ENCODE results near the gene TSC2. TPM values are rescaled to one million over a fixed set of nuclear protein-coding genes. Genes with fewer than 3 reads are reported as not detected.

TSC2 gene
- total RNA-seq, 1 experiment from 2014 or later = 42.6 TPM

- peaks cover 45% of the 10 kb centered on the region for H3K27me3 ChIP-seq (ENCODE audit: control insufficient read depth, insufficient read depth, low read length)
Measured at GRCh38 chr16:2022723-2023091, 25.1 kb upstream of the TSC2 start.

GRCh38 chr16:2023092-2024031, 24.4 kb upstream of the TSC2 start:
- Histone ChIP-seq H3K27me3 (ENCODE audit: control insufficient read depth, insufficient read depth, low read length) (peaks cover 45% of the 10 kb centered on the region), H3K36me3 (replicated peaks; ENCODE audit: control insufficient read depth, insufficient read depth, low read length) (no peaks in the 10 kb centered on the region), H3K4me3 (ENCODE audit: insufficient read depth, low read depth, low read length) (peak overlapping the region; percentile 40)
- DNase-seq = peak; percentile 99

More at GRCh38 chr16:2022723-2023091, 25.1 kb upstream of the TSC2 start:
- no peaks in the 10 kb centered on the region for H3K36me3 ChIP-seq (replicated peaks; ENCODE audit: control insufficient read depth, insufficient read depth, low read length)
- DNase-seq = peak; percentile 96
- peak overlapping the region; percentile 40 for H3K4me3 ChIP-seq (ENCODE audit: insufficient read depth, low read depth, low read length)

GRCh38 chr16:2024032-2024420, 23.8 kb upstream of the TSC2 start:
- Histone ChIP-seq H3K27me3 (ENCODE audit: control insufficient read depth, insufficient read depth, low read length) (peaks cover 42% of the 10 kb centered on the region), H3K4me3 (ENCODE audit: insufficient read depth, low read depth, low read length) (peak overlapping the region; percentile 40; the same call in 1 of the 2 replicates), H3K36me3 (replicated peaks; ENCODE audit: control insufficient read depth, insufficient read depth, low read length) (no peaks in the 10 kb centered on the region)
- DNase-seq = peak; percentile 75

- DNase-seq = no peak
- no peak overlapping the region for H3K4me3 ChIP-seq (ENCODE audit: insufficient read depth, low read depth, low read length)
- no peaks in the 10 kb centered on the region for H3K36me3 ChIP-seq (replicated peaks; ENCODE audit: control insufficient read depth, insufficient read depth, low read length)
- H3K27me3 ChIP-seq (ENCODE audit: control insufficient read depth, insufficient read depth, low read length) = peaks cover 30% of the 10 kb centered on the region
Measured at GRCh38 chr16:2025251-2025650, 22.5 kb upstream of the TSC2 start.

GRCh38 chr16:2025878-2026460, 21.8 kb upstream of the TSC2 start:
- no peak for DNase-seq
- no peak overlapping the region; the same call in 1 of the 2 replicates for H3K4me3 ChIP-seq (ENCODE audit: insufficient read depth, low read depth, low read length)
- H3K36me3 ChIP-seq (replicated peaks; ENCODE audit: control insufficient read depth, insufficient read depth, low read length) = no peaks in the 10 kb centered on the region
- H3K27me3 ChIP-seq (ENCODE audit: control insufficient read depth, insufficient read depth, low read length) = peaks cover 22% of the 10 kb centered on the region

GRCh38 chr16:2026461-2027023, 21.2 kb upstream of the TSC2 start, which contains the start of gene NHERF2:
Gene NHERF2 (plus strand): TSS chr16:2026902. CDS start chr16:2027006, 104 bp downstream.
- peak; percentile 96 for DNase-seq

GRCh38 chr16:2027024-2028010, 20.5 kb upstream of the TSC2 start:
- Histone ChIP-seq H3K27me3 (ENCODE audit: control insufficient read depth, insufficient read depth, low read length) (peaks cover 16% of the 10 kb centered on the region), H3K4me3 (ENCODE audit: insufficient read depth, low read depth, low read length) (peak overlapping the region; percentile 54)
- DNase-seq = peak; percentile 86

More at GRCh38 chr16:2026461-2027023, 21.2 kb upstream of the TSC2 start, which contains the start of gene NHERF2:
- no peaks in the 10 kb centered on the region for H3K36me3 ChIP-seq (replicated peaks; ENCODE audit: control insufficient read depth, insufficient read depth, low read length)
- peaks cover 19% of the 10 kb centered on the region for H3K27me3 ChIP-seq (ENCODE audit: control insufficient read depth, insufficient read depth, low read length)
- H3K4me3 ChIP-seq (ENCODE audit: insufficient read depth, low read depth, low read length) = peak within 1 kb of the TSS; percentile 54

GRCh38 chr16:2028146-2028545, 19.6 kb upstream of the TSC2 start:
- Histone ChIP-seq H3K36me3 (replicated peaks; ENCODE audit: control insufficient read depth, insufficient read depth, low read length) (no peaks in the 10 kb centered on the region), H3K4me3 (ENCODE audit: insufficient read depth, low read depth, low read length) (no peak overlapping the region), H3K27me3 (ENCODE audit: control insufficient read depth, insufficient read depth, low read length) (peaks cover 16% of the 10 kb centered on the region)
- DNase-seq = no peak

More at GRCh38 chr16:2027024-2028010, 20.5 kb upstream of the TSC2 start:
- no peaks in the 10 kb centered on the region for H3K36me3 ChIP-seq (replicated peaks; ENCODE audit: control insufficient read depth, insufficient read depth, low read length)

GRCh38 chr16:2028620-2029220, 19.1 kb upstream of the TSC2 start:
- H3K4me3 ChIP-seq (ENCODE audit: insufficient read depth, low read depth, low read length) = no peak overlapping the region

GRCh38 chr16:2029350-2029749, 18.4 kb upstream of the TSC2 start:
- no peak overlapping the region for H3K4me3 ChIP-seq (ENCODE audit: insufficient read depth, low read depth, low read length)
- no peaks in the 10 kb centered on the region for H3K36me3 ChIP-seq (replicated peaks; ENCODE audit: control insufficient read depth, insufficient read depth, low read length)
- no peak for DNase-seq
- H3K27me3 ChIP-seq (ENCODE audit: control insufficient read depth, insufficient read depth, low read length) = peaks cover 14% of the 10 kb centered on the region

More at GRCh38 chr16:2028620-2029220, 19.1 kb upstream of the TSC2 start:
- H3K36me3 ChIP-seq (replicated peaks; ENCODE audit: control insufficient read depth, insufficient read depth, low read length) = no peaks in the 10 kb centered on the region
- peaks cover 16% of the 10 kb centered on the region for H3K27me3 ChIP-seq (ENCODE audit: control insufficient read depth, insufficient read depth, low read length)
- no peak for DNase-seq

- Histone ChIP-seq H3K36me3 (replicated peaks; ENCODE audit: control insufficient read depth, insufficient read depth, low read length) (no peaks in the 10 kb centered on the region), H3K4me3 (ENCODE audit: insufficient read depth, low read depth, low read length) (no peak overlapping the region), H3K27me3 (ENCODE audit: control insufficient read depth, insufficient read depth, low read length) (peaks cover 14% of the 10 kb centered on the region)
- DNase-seq = no peak
Measured at GRCh38 chr16:2030036-2030435, 17.7 kb upstream of the TSC2 start.

- DNase-seq = no peak
- Histone ChIP-seq H3K36me3 (replicated peaks; ENCODE audit: control insufficient read depth, insufficient read depth, low read length) (no peaks in the 10 kb centered on the region), H3K4me3 (ENCODE audit: insufficient read depth, low read depth, low read length) (no peak overlapping the region), H3K27me3 (ENCODE audit: control insufficient read depth, insufficient read depth, low read length) (peaks cover 12% of the 10 kb centered on the region)
Measured at GRCh38 chr16:2031081-2031577, 16.7 kb upstream of the TSC2 start.

GRCh38 chr16:2032285-2033056, 15.3 kb upstream of the TSC2 start:
- no peak for DNase-seq
- no peaks in the 10 kb centered on the region for H3K36me3 ChIP-seq (replicated peaks; ENCODE audit: control insufficient read depth, insufficient read depth, low read length)
- H3K4me3 ChIP-seq (ENCODE audit: insufficient read depth, low read depth, low read length) = no peak overlapping the region
- peaks cover 3% of the 10 kb centered on the region for H3K27me3 ChIP-seq (ENCODE audit: control insufficient read depth, insufficient read depth, low read length)
